HG03159 (cell line): ENCODE data around the gene SLC12A8.

Experiments
- ATAC-seq: cut with Tn5 transposase; IDR thresholded peaks from one replicate; pipeline ENCODE4 v1.9.1; 2021; ENCODE audit warnings: mild to moderate bottlenecking, moderate library complexity; ENCODE audit not compliant: unreplicated experiment

Gene SLC12A8

GRCh38 chr3:125154800-125155269, 57.7 kb downstream of the SLC12A8 start:
- ATAC-seq, result no peak

- ATAC-seq, result no peak
These were observed 58.4 kb downstream of the SLC12A8 start for GRCh38 chr3:125154110-125154509.

- ATAC-seq, result no peak
These were observed 59.6 kb downstream of the SLC12A8 start for GRCh38 chr3:125152951-125153350.

GRCh38 chr3:125151916-125152315, 60.6 kb downstream of the SLC12A8 start:
- ATAC-seq, result no peak

- ATAC-seq, result no peak
These were observed 61.1 kb downstream of the SLC12A8 start for GRCh38 chr3:125151442-125151817.

GRCh38 chr3:125150525-125151441, 61.8 kb downstream of the SLC12A8 start:
- peak; percentile 46 for ATAC-seq

GRCh38 chr3:125149462-125149861, 63.1 kb downstream of the SLC12A8 start:
- ATAC-seq, result no peak

GRCh38 chr3:125148836-125149235, 63.7 kb downstream of the SLC12A8 start:
- ATAC-seq, result no peak

GRCh38 chr3:125148016-125148812, 64.3 kb downstream of the SLC12A8 start:
- ATAC-seq, result no peak

GRCh38 chr3:125147491-125147820, 65.1 kb downstream of the SLC12A8 start:
- no peak for ATAC-seq

GRCh38 chr3:125146626-125147490, 65.7 kb downstream of the SLC12A8 start:
- no peak for ATAC-seq

- no peak for ATAC-seq
These were observed 66.6 kb downstream of the SLC12A8 start for GRCh38 chr3:125145751-125146475.

- no peak for ATAC-seq
These were observed 67.8 kb downstream of the SLC12A8 start for GRCh38 chr3:125144653-125145314.

- no peak for ATAC-seq
These were observed 68.4 kb downstream of the SLC12A8 start for GRCh38 chr3:125143982-125144652.

- ATAC-seq, result no peak
These were observed 69.0 kb downstream of the SLC12A8 start for GRCh38 chr3:125143538-125143937.

GRCh38 chr3:125142940-125143339, 69.6 kb downstream of the SLC12A8 start:
- ATAC-seq, result no peak

- ATAC-seq, result no peak
These were observed 70.1 kb downstream of the SLC12A8 start for GRCh38 chr3:125142420-125142778.

- peak; percentile 57 for ATAC-seq
These were observed 70.7 kb downstream of the SLC12A8 start for GRCh38 chr3:125141596-125142419.
